Gastroesophageal sphincter (tissue), 4 donors: ENCODE data around the gene HEPACAM2. TPM values are rescaled to one million over a fixed set of nuclear protein-coding genes. Genes with fewer than 3 reads are reported as not detected.

Experiments
- ATAC-seq: fragments of 150-250 bp; one replicate; pipeline ENCODE4 v1.9.1; 2016; ENCODE audit warnings: mild to moderate bottlenecking, moderate library complexity
- H3K27ac ChIP-seq, 4 donors: fragments of 200-600 bp; sonication (generic) in 3 of 4; 1 replicate in 3 of 4; 2 replicates in 1 of 4; pipeline ENCODE4 v1.5.1; 2016 to 2019
- H3K27me3 ChIP-seq: fragments of 200-600 bp; sonication (generic); one replicate; pipeline ENCODE4 v1.5.1; 2019
- H3K36me3 ChIP-seq, 2 donors: fragments of 200-600 bp; sonication (generic); one replicate each; pipeline ENCODE4 v1.5.1; 2019; ENCODE audit warnings: control low read depth in 1 of 2
- H3K4me1 ChIP-seq, 3 donors: fragments of 200-600 bp; sonication (generic); 1 replicate in 2 of 3; 2 replicates in 1 of 3; pipeline ENCODE4 v1.5.1; 2016 to 2019; ENCODE audit warnings: control low read depth in 2 of 3
- H3K4me3 ChIP-seq, 2 donors: fragments of 200-600 bp; sonication (generic); one replicate each; pipeline ENCODE4 v1.5.1; 2019; ENCODE audit warnings: mild to moderate bottlenecking in 1 of 2, moderate library complexity in 1 of 2
- H3K9me3 ChIP-seq, 3 donors: fragments of 200-600 bp; sonication (generic); one replicate each; pipeline ENCODE4 v1.5.1; 2017 to 2019; ENCODE audit warnings: control low read depth in 2 of 3
- EP300 ChIP-seq: sonication (generic); formaldehyde crosslinking; IDR thresholded peaks from one replicate; pipeline ENCODE4 v1.6.1; 2017; ENCODE audit warnings: antibody characterized with exemption, mild to moderate bottlenecking
- POLR2A ChIP-seq, 2 donors: fragments of 450-650 bp; IDR thresholded peaks; one replicate each; pipeline ENCODE4 v1.6.1; 2017; ENCODE audit warnings: antibody characterized with exemption in 2 of 2, mild to moderate bottlenecking in 2 of 2, moderate library complexity in 1 of 2
- POLR2AphosphoS5 ChIP-seq: sonication (generic); formaldehyde crosslinking; IDR thresholded peaks from one replicate; pipeline ENCODE4 v1.6.1; 2017; ENCODE audit warnings: antibody characterized with exemption
- WGBS, 2 donors: methylation state at CpG; one replicate each; pipeline ENCODE4 v1.1.5; 2018; ENCODE audit warnings: low coverage in 1 of 2; 5-methylcytosine and 5-hydroxymethylcytosine counted together
- total RNA-seq, 4 donors: library from RNA; depleted of rRNA; stranded (reverse); fragments of >200 nt; gene quantifications; one replicate each; pipeline ENCODE4 v1.1.0, GENCODE V29; 2016
- TF ChIP-seq, protein P1 (sequence below), 4 experiments: fragments of 200-600 bp in 2 of 4; fragments of 450-650 bp in 2 of 4; sonication (generic) in 1 of 4; IDR thresholded peaks; one replicate each; pipeline ENCODE4 v1.5.1; 2017 to 2019; ENCODE audit warnings: antibody characterized with exemption in 4 of 4, mild to moderate bottlenecking in 2 of 4, moderate library complexity in 2 of 4

HEPACAM2 gene
- total RNA-seq, 4 donors from 2014 or later, result not detected

DNA sequence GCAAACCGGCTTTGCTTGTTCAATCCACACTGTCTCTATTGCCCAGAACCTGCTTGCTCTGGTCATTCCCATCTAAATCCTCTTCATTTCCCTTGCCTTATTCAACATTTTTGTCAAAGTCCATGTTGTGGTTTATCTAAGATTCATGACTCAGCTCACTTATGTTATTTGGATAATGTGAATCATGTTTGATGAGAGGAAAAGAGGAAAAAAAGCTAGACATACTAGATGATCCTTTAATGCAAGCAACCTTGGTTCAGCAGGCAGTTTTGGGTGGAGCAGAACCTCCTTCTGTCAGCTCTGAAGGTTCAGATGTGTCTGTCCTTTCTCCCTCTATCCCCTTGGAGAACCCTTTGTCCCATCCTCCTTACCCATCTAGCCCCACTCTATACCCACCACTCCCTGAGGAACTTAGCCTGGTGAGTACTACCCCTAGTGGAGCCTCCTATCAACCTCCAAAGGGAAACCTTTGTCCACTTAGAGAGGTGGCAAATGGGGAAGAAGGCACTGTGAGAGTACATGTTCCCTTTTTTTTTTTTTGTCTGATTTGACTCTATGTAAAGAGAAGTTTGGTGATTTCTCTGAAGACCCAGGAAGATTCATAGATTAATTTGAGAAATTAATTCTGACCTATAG lies 76.0 kb downstream of the HEPACAM2 start:
- TF ChIP-seq POLR2A (IDR thresholded peaks at IDR 0.05) (no peak), POLR2AphosphoS5 (no peak), EP300 (no peak)
- TF ChIP-seq, protein P1, sequence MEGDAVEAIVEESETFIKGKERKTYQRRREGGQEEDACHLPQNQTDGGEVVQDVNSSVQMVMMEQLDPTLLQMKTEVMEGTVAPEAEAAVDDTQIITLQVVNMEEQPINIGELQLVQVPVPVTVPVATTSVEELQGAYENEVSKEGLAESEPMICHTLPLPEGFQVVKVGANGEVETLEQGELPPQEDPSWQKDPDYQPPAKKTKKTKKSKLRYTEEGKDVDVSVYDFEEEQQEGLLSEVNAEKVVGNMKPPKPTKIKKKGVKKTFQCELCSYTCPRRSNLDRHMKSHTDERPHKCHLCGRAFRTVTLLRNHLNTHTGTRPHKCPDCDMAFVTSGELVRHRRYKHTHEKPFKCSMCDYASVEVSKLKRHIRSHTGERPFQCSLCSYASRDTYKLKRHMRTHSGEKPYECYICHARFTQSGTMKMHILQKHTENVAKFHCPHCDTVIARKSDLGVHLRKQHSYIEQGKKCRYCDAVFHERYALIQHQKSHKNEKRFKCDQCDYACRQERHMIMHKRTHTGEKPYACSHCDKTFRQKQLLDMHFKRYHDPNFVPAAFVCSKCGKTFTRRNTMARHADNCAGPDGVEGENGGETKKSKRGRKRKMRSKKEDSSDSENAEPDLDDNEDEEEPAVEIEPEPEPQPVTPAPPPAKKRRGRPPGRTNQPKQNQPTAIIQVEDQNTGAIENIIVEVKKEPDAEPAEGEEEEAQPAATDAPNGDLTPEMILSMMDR (IDR thresholded peaks at IDR 0.05), result no peak
- no peak for ATAC-seq
- Histone ChIP-seq H3K36me3 (peaks cover 0 to under 1% of the 10 kb centered on the region in 2 donors), H3K27ac (no peak overlapping the region), H3K27me3 (no peaks in the 10 kb centered on the region), H3K4me1 (peaks cover 0 to 9% (median 0%) of the 10 kb centered on the region in 3 donors), H3K4me3 (no peak overlapping the region), H3K9me3 (no peaks in the 10 kb centered on the region)
- 75 to 88% methylated on average over 1 of the region's 1 CpG for WGBS, 2 donors

DNA sequence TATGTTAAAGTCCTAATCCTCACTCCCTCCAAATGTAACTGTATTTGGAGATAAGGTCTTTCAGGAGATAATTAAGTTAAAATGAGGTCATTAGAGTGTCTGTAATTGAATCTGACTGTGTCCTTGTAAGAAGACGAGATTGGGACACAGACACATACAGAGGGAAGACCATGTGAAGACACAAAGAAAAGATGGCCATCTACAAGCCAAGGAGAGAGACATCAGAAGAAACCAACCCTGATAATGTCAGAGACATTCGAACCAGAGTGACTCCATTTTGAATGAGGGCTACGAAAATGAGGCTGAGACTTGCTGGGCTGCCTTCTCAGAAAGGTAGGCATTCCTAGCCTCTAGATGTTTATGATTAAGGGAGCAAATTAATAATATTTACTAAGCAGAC lies 77.5 kb downstream of the HEPACAM2 start:
- WGBS, 2 donors, result 85 to 90% methylated on average over 3 of the region's 3 CpGs
- peak overlapping the region in 1 of 2 donors; percentile 47 for H3K4me3 ChIP-seq
- H3K4me1 ChIP-seq, result peaks cover 0 to 9% (median 0%) of the 10 kb centered on the region in 3 donors
- TF ChIP-seq EP300 (no peak), POLR2A (IDR thresholded peaks at IDR 0.05) (no peak), POLR2AphosphoS5 (no peak)
- TF ChIP-seq, protein P1 (IDR thresholded peaks at IDR 0.05), result no peak
- no peaks in the 10 kb centered on the region for H3K27me3 ChIP-seq
- peaks cover 0 to 16% of the 10 kb centered on the region in 2 donors for H3K36me3 ChIP-seq
- no peaks in the 10 kb centered on the region for H3K9me3 ChIP-seq
- ATAC-seq, result no peak
- peak overlapping the region in 2 of 4 donors; percentile 39 to 44 for H3K27ac ChIP-seq

DNA sequence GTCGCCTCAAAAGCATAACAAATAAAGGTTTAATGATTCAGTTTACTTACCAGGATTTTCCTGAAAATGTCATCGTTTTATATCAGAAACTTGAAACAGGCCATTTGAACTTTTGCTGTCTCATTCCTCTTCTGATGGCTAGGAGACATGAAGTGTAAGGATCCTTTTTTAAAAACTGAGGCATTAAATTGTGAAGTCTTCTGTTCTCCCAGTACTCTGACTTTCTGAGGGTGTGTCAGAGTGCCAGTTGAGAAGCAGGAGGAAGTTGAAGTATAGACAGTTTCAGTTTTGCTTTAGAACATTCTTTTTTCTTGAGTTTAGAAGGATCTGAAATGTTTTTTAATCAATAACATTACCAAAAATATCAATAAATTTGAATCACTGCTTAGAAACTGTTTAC lies 78.1 kb downstream of the HEPACAM2 start, which contains the start of gene SAMD9L:
Gene SAMD9L (minus strand): TSS at position 242 of the 400 bp plus-strand sequence. CDS start 12,414 bp downstream, outside the sequence.
- peaks cover 0 to 9% (median 0%) of the 10 kb centered on the region in 3 donors for H3K4me1 ChIP-seq
- H3K4me3 ChIP-seq, result peak within 1 kb of the TSS; percentile 47 to 59
- no peak for ATAC-seq
- H3K9me3 ChIP-seq, result no peaks in the 10 kb centered on the region
- H3K27ac ChIP-seq, result peak within 1 kb of the TSS in 3 of 4 donors; percentile 27 to 44 (median 39)
- 27 to 38% methylated on average over 2 of the region's 2 CpGs for WGBS, 2 donors
- no peaks in the 10 kb centered on the region for H3K27me3 ChIP-seq
- TF ChIP-seq EP300 (no peak), POLR2AphosphoS5 (no peak), POLR2A (IDR thresholded peaks at IDR 0.05) (no peak)
- TF ChIP-seq, protein P1 (IDR thresholded peaks at IDR 0.05), result no peak
- H3K36me3 ChIP-seq, result peaks cover 0 to 22% of the 10 kb centered on the region in 2 donors

DNA sequence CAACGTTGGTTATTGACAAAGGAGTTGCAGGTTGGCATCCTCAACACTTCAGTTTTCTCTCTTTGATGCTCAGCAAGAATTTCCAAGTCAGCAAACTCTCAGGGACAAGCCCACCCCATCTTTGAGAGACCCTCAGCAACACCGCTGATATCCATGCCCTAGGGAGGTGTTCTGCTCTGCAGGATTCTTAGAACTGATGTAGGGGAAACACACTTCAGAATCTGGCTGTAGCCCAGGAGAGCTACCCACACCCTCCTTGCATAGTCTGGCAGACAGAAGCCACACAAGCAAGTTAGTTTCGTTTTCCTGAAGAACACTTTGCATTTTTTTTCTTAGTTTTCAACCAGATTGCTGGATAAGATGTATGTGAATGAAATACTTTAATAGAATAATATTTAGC lies 78.9 kb downstream of the HEPACAM2 start:
- Histone ChIP-seq H3K36me3 (peaks cover 0 to 30% of the 10 kb centered on the region in 2 donors), H3K27ac (peak overlapping the region in 3 of 4 donors; percentile 27 to 44 (median 39)), H3K4me3 (peak overlapping the region; percentile 47 to 59), H3K4me1 (peaks cover 0 to 9% (median 0%) of the 10 kb centered on the region in 3 donors), H3K27me3 (no peaks in the 10 kb centered on the region), H3K9me3 (no peaks in the 10 kb centered on the region)
- TF ChIP-seq EP300 (no peak), POLR2AphosphoS5 (no peak), POLR2A (IDR thresholded peaks at IDR 0.05) (no peak)
- TF ChIP-seq, protein P1 (IDR thresholded peaks at IDR 0.05), result no peak
- WGBS, 2 donors, result 7 to 24% methylated on average over 3 of the region's 3 CpGs
- no peak for ATAC-seq
